ENCODE results near the gene TSPEAR. TPM values are rescaled to one million over a fixed set of nuclear protein-coding genes. Genes with fewer than 3 reads are reported as not detected.
A peak's percentile ranks its signal among the peaks of the same experiment; 100 is the strongest.

Gene TSPEAR
- total and polyA plus RNA-seq, 2 of the 13 experiments (the other 11 are each of a cell fraction or from before 2014, with no cell fraction given), result 0.07 to 0.32 TPM

- TF ChIP-seq SNAPC4 (CRISPR knock-in tag; IDR thresholded peaks at IDR 0.05), result no peak
- 0 out of 2 replicates have a peak, but pooled peaks have one; percentile 68 for TF ChIP-seq ZNF530 (CRISPR knock-in tag; IDR thresholded peaks at IDR 0.05; ENCODE audit: low read depth)
- TF ChIP-seq ISL2 (CRISPR knock-in tag; IDR thresholded peaks at IDR 0.05), result no peak
- TF ChIP-seq CREBL2 (CRISPR knock-in tag; IDR thresholded peaks at IDR 0.05; ENCODE audit: borderline replicate concordance), result no peak
- no peak for TF ChIP-seq ZBTB39 (CRISPR knock-in tag; IDR thresholded peaks at IDR 0.05)
- no peak for TF ChIP-seq ZNF576 (CRISPR knock-in tag; IDR thresholded peaks at IDR 0.05)
- no peak for TF ChIP-seq CCAR2 (optimal IDR thresholded peaks at IDR 0.05; ENCODE audit: low read depth, low read length)
- TF ChIP-seq YY1 (IDR thresholded peaks at IDR 0.05; ENCODE audit: insufficient read depth, insufficient replicate concordance, low read depth, low read length), result no peak
- TF ChIP-seq ZNF33A (CRISPR knock-in tag; IDR thresholded peaks at IDR 0.05; ENCODE audit: borderline replicate concordance), result no peak
- no peak for TF ChIP-seq ZNF790 (CRISPR knock-in tag; IDR thresholded peaks at IDR 0.05; ENCODE audit: borderline replicate concordance)
- TF ChIP-seq ZNF136 (CRISPR knock-in tag; IDR thresholded peaks at IDR 0.05; ENCODE audit: low read depth), result no peak
- TF ChIP-seq ZNF75D (CRISPR knock-in tag; IDR thresholded peaks at IDR 0.05; ENCODE audit: borderline replicate concordance), result no peak
- no peak for TF ChIP-seq FLYWCH1 (CRISPR knock-in tag; IDR thresholded peaks at IDR 0.05)
- TF ChIP-seq GLMP (CRISPR knock-in tag; IDR thresholded peaks at IDR 0.05; ENCODE audit: borderline replicate concordance), result no peak
- TF ChIP-seq HNRNPLL (IDR thresholded peaks at IDR 0.05; ENCODE audit: low read depth, low read length, poor library complexity, severe bottlenecking), result peak; percentile 27
- TF ChIP-seq MXI1 (IDR thresholded peaks at IDR 0.05; ENCODE audit: borderline replicate concordance, low read depth, low read length), result peak; percentile 28; the same call in 1 of the 3 replicates
- TF ChIP-seq SP4 (CRISPR knock-in tag; IDR thresholded peaks at IDR 0.05), result no peak
- no peak for TF ChIP-seq RFX5 (IDR thresholded peaks at IDR 0.05; ENCODE audit: low read depth, low read length)
- TF ChIP-seq MTA1 (CRISPR knock-in tag; IDR thresholded peaks at IDR 0.05; ENCODE audit: borderline replicate concordance), result no peak
Observed at GRCh38 chr21:44506279-44507255, 204.8 kb downstream of the TSPEAR start (continued).
